ENCODE results near the gene VPS26C.

The VPS26C gene

GRCh38 chr21:37200641-37201480, 66.3 kb downstream of the VPS26C start:
- DNase-seq = no peak

GRCh38 chr21:37199057-37199924, 67.8 kb downstream of the VPS26C start:
- no peak for DNase-seq

DNA sequence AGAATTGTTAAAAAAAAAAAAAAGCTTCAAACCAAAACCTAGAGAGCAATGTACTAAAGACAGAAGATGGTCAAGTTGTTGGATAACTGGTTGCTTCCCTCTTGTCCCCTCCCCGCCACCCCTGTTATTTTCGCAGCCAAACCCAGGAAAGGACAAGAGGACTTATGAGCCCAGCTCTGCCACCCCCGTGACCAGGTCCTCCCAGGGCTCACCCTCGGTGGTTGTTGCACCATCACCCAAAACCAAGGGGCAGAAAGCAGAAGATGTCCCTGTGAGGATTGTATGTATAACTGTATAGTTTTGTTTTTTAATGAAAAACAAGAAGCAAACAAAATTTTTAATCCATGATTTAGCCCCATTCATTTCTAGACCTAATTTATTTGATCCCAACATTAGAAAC, 69.4 kb downstream of the VPS26C start:
- DNase-seq = no peak

GRCh38 chr21:37196847-37197246, 70.3 kb downstream of the VPS26C start:
- DNase-seq = no peak

DNA sequence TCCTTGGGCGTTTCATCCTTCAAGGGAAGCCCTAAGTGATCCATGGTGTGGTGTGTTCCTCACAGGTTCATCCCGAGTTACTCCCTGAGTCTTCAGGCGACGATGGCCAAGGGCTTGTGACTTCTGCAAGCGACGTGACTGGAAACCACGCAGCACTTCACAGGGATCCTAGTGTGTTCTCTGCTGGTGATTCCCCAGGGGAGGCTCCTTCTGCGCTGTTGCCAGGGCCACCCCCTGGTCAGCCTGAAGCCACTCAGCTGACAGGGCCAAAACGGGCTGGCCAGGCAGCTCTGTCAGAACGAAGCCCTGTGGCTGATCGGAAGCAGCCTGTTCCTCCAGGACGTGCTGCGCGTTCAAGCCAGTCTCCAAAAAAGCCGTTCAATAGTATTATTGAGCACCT, 71.5 kb downstream of the VPS26C start:
- DNase-seq = no peak

DNA sequence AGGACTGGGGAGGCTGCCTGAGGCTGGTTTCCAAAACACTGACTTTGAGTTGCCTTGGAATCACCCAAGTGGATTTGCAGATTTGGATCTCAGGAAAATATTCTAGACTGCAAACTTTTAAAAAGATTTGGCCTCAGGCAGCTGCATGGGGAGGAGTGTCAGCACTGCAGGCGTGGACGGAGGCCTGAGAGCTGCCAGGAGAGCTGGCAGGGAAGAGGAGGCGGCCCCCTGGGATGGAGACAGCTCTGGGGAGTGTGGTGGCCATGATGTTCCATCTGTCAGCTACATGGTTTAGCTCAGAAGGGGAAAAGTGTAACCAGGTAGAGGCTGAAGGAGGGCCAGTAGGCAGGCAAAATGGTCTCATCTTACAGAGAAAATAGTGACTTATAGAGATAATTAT, 72.1 kb downstream of the VPS26C start:
- DNase-seq = no peak

GRCh38 chr21:37193676-37194075, 73.5 kb downstream of the VPS26C start:
- no peak for DNase-seq

- DNase-seq = no peak
Measured at GRCh38 chr21:37193006-37193405, 74.1 kb downstream of the VPS26C start.

GRCh38 chr21:37192019-37192418, 75.1 kb downstream of the VPS26C start:
- no peak for DNase-seq

GRCh38 chr21:37188825-37189224, 78.3 kb downstream of the VPS26C start:
- DNase-seq = no peak

DNA sequence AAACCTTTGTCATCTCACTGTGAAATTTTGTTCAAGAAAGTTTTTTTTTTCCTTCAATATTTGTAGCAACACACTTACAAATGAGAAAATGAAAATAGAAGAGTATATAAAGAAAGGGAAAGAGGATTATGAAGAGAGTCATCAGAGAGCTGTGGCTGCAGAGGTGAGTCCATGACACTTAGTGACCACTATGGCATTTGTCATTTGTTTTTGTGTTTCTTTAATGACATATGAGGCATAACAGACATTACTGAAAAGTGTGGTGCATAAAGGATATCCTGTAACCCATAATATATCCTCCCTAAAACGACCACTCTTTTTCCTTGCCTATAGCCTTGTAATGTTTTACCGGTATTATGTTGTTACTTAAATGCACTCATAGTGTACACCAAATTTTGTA, 80.2 kb downstream of the VPS26C start:
- no peak for DNase-seq

- no peak for DNase-seq
Measured at GRCh38 chr21:37184784-37185593, 82.1 kb downstream of the VPS26C start.

DNA sequence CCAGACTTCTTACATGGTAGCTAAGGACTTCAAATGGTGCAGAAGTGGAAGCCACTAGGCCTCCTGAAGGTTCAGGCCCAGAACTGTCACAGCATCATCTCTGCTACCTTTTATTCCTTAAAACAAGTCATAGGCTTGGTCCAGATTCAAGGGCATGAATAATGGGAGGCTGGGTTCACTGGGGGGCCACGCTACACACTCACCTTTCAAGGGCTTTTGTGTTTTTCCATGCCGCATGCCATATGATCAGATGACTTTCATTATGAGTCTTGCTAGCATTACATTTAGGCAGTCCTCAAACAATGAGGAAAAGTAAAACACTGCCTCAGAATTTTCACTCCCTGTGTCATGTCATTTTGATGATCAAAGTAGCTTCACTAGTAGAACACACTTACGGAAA, 83.4 kb downstream of the VPS26C start:
- DNase-seq = no peak

- DNase-seq = no peak
Measured at GRCh38 chr21:37182222-37182621, 84.9 kb downstream of the VPS26C start.

DNA sequence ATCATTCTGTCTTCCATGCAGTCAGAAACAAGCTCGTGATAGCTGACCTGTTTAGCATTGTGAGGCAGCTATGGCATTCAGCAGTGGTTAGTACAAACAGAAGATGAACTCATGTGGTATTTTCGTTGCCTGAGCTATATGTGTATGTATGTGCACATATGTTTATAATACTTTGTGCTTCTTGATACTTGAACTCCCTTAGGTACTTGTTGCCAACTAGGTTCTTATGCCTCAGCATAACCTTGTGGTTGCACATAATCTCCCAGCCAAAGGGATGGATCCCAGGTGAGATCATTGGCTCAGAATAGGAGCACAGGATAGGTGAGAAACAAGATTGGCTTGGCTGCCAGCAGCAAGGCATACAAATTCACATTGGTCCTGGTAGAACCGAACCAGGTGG, 86.1 kb downstream of the VPS26C start:
- DNase-seq = no peak

DNA sequence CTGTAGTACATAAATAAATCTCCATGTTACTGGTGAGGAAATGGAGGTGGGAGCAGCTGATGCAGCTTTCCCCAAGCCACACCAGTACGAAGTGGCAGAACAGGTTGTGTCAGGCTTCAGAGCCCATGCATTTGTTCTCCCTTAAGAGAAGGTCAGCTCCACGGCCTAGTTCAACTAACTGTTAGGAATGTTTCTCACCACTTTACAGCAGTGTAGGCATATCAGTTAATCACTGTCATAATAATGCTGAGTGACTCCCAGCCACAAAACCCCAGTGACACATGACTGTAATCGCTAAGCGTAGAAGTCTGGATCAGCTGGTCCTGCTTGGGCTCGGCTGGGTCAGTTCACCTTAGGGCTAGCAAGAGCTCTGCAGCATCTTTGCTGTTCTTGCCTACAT, 90.4 kb downstream of the VPS26C start:
- no peak for DNase-seq
